Gastrocnemius medialis (tissue), 4 donors: Measurements from ENCODE around the gene MSI2.

Source experiments
- CTCF ChIP-seq, 5 experiments: fragments of 450-650 bp in 3 of 5; fragments of 200-600 bp in 2 of 5; sonication (generic) in 2 of 5; IDR thresholded peaks in 4 of 5; conservative IDR thresholded peaks in 1 of 5; 1 replicate in 4 of 5; 2 replicates in 1 of 5; pipeline ENCODE4 v1.5.1; 2016 to 2019; ENCODE audit warnings: antibody characterized with exemption in 5 of 5, mild to moderate bottlenecking in 3 of 5, moderate library complexity in 3 of 5
- POLR2A ChIP-seq, 2 donors: fragments of 450-650 bp; IDR thresholded peaks; one replicate each; pipeline ENCODE4 v1.6.1; 2017; ENCODE audit warnings: antibody characterized with exemption in 2 of 2, mild to moderate bottlenecking in 2 of 2, moderate library complexity in 2 of 2

- no peak for TF ChIP-seq POLR2A (IDR thresholded peaks at IDR 0.05)
- TF ChIP-seq CTCF (IDR thresholded peaks at IDR 0.05 in 4 of 5, conservative IDR thresholded peaks at IDR 0.05 in 1 of 5) = no peak
Observed at GRCh38 chr17:57574040-57574513, 317.8 kb downstream of the MSI2 start.
